K562 (cell line): ENCODE measurements around the gene HCRTR1. TPM values are rescaled to one million over a fixed set of nuclear protein-coding genes. Genes with fewer than 3 reads are reported as not detected.

Experiments used
- BACH1 ChIP-seq: fragments of 200-800 bp; sonication (Bioruptor generic); IDR thresholded peaks from 2 replicates; pipeline ENCODE4 v1.6.1; 2016; ENCODE audit warnings: missing genetic modification characterization, missing compliant biosample characterization
- CBX1 ChIP-seq: sonication (generic); IDR thresholded peaks from 2 replicates; pipeline ENCODE4 v1.6.1; 2016; ENCODE audit warnings: antibody characterized with exemption, low read depth, mild to moderate bottlenecking
- DDX20 ChIP-seq: fragments of 450-650 bp; IDR thresholded peaks from 2 replicates; pipeline ENCODE4 v1.6.1; 2016; ENCODE audit warnings: missing genetic modification characterization, low read depth, mild to moderate bottlenecking, missing compliant biosample characterization, moderate library complexity
- FUS ChIP-seq: fragments of 200-400 bp; formaldehyde crosslinking; optimal IDR thresholded peaks from 2 replicates; pipeline ENCODE3; 2017; ENCODE audit warnings: low read depth, low read length
- JUN ChIP-seq, 2 experiments: sonication (generic) in 1 of 2; formaldehyde crosslinking in 1 of 2; IDR thresholded peaks; 2 replicates each; pipeline versions ENCODE4 v1.6.1 to v1.8.0; 2012 to 2022; ENCODE audit warnings: borderline replicate concordance in 2 of 2, mild to moderate bottlenecking in 2 of 2, improper control_type of control experiment in 1 of 2, low read depth in 1 of 2, low read length in 1 of 2, missing genetic modification reagents in 1 of 2
- KAT2B ChIP-seq: IDR thresholded peaks from one replicate; pipeline ENCODE4 v1.6.1; 2012; ENCODE audit warnings: low read depth, mild to moderate bottlenecking, control low read depth, inconsistent platforms, low read length, moderate library complexity
- KAT7 ChIP-seq: sonication (generic); formaldehyde crosslinking; IDR thresholded peaks from 2 replicates; pipeline ENCODE4 v1.8.0; 2022; ENCODE audit warnings: missing genetic modification reagents, mild to moderate bottlenecking, borderline replicate concordance
- MAFF ChIP-seq: IDR thresholded peaks from 2 replicates; pipeline ENCODE4 v1.6.1; 2012; ENCODE audit warnings: low read length, improper control_type of control experiment
- MTA1 ChIP-seq: fragments of 450-650 bp; IDR thresholded peaks from 2 replicates; pipeline ENCODE4 v1.6.1; 2017; ENCODE audit warnings: borderline replicate concordance
- NR2F6 ChIP-seq: fragments of 450-650 bp; formaldehyde crosslinking; IDR thresholded peaks from 2 replicates; pipeline ENCODE4 v1.4.0; 2020; ENCODE audit warnings: mild to moderate bottlenecking
- PPARD ChIP-seq: fragments of 250-450 bp; sonication (Bioruptor Pico); IDR thresholded peaks from 2 replicates; pipeline ENCODE4 v1.8.0; 2022; ENCODE audit warnings: inconsistent platforms, mild to moderate bottlenecking, moderate library complexity
- PRMT5 ChIP-seq: sonication (generic); formaldehyde crosslinking; IDR thresholded peaks from 2 replicates; pipeline ENCODE4 v1.5.0; 2020; ENCODE audit warnings: missing genetic modification reagents
- RAD21 ChIP-seq, 2 experiments: fragments of 250-450 bp in 1 of 2; fragments of 450-650 bp in 1 of 2; sonication (Bioruptor Pico) in 1 of 2; formaldehyde crosslinking in 1 of 2; IDR thresholded peaks in 1 of 2; conservative IDR thresholded peaks in 1 of 2; 2 replicates each; pipeline versions ENCODE4 v1.4.0 to v1.8.0; 2020 to 2022; ENCODE audit warnings: mild to moderate bottlenecking in 2 of 2, moderate library complexity in 1 of 2
- SMAD4 ChIP-seq: fragments of 250-450 bp; sonication (Bioruptor Pico); conservative IDR thresholded peaks from 2 replicates; pipeline ENCODE4 v1.8.0; 2021; ENCODE audit warnings: inconsistent platforms, mild to moderate bottlenecking, moderate library complexity
- SMARCE1 ChIP-seq: fragments of 450-650 bp; IDR thresholded peaks from 2 replicates; pipeline ENCODE4 v1.7.1; 2016; ENCODE audit warnings: mild to moderate bottlenecking
- ZBTB7A ChIP-seq: IDR thresholded peaks from 2 replicates; pipeline ENCODE4 v1.6.1; 2011; ENCODE audit warnings: low read depth, mild to moderate bottlenecking, low read length, moderate library complexity, borderline replicate concordance; ENCODE audit not compliant: control insufficient read depth
- ZNF146 ChIP-seq: IDR thresholded peaks from one replicate; pipeline ENCODE4 v1.6.1; 2018; ENCODE audit warnings: missing compliant biosample characterization; ENCODE audit not compliant: unreplicated experiment
- ZNF184 ChIP-seq: sonication (generic); formaldehyde crosslinking; IDR thresholded peaks from 2 replicates; pipeline ENCODE4 v1.5.0; 2020; ENCODE audit warnings: missing genetic modification reagents
- ZNF445 ChIP-seq: fragments of 250-450 bp; sonication (Bioruptor Pico); IDR thresholded peaks from 2 replicates; pipeline ENCODE4 v1.4.0; 2020; ENCODE audit warnings: low read depth, mild to moderate bottlenecking, moderate library complexity
- ZNF551 ChIP-seq: fragments of 250-450 bp; sonication (Bioruptor Pico); IDR thresholded peaks from 2 replicates; pipeline ENCODE4 v1.5.0; 2021; ENCODE audit warnings: mild to moderate bottlenecking, moderate library complexity
- ZNF57 ChIP-seq: fragments of 450-650 bp; formaldehyde crosslinking; IDR thresholded peaks from 2 replicates; pipeline ENCODE4 v1.4.0; 2020; ENCODE audit warnings: mild to moderate bottlenecking, moderate library complexity
- polyA plus RNA-seq, 8 experiments: library from polyadenylated mRNA; depleted of rRNA in 4 of 8; stranded (reverse) in 5 of 8; unstranded in 3 of 8; fragments of >200 nt; fragmentation: Nextera tagmentation in 2 of 8; fragmentation: Illumina TruSeq in 1 of 8; extraction: Ambion mirVana in 2 of 8; extraction: Trizol in 1 of 8; gene quantifications; 2 replicates each; pipeline versions ENCODE4 v1.2.1 to v1.2.3, GENCODE V29; 2011 to 2014; ENCODE audit warnings: inconsistent platforms in 1 of 8, missing spikeins in 1 of 8
- total RNA-seq, 7 experiments: library from RNA; depleted of rRNA in 6 of 7; stranded (reverse); fragments of >200 nt in 6 of 7; fragmentation: Illumina TruSeq in 2 of 7; extraction: Trizol in 2 of 7; gene quantifications; 2 replicates each; pipeline versions ENCODE4 v1.2.1 to v1.2.3, GENCODE V29; 2011 to 2021; ENCODE audit warnings: low replicate concordance in 1 of 7
- TF ChIP-seq, protein P1 (sequence below): fragments of 450-650 bp; formaldehyde crosslinking; conservative IDR thresholded peaks from 2 replicates; pipeline ENCODE4 v1.4.0; 2022; ENCODE audit warnings: mild to moderate bottlenecking, missing genetic modification characterization
- TF ChIP-seq, protein P2 (sequence below): sonication (generic); formaldehyde crosslinking; IDR thresholded peaks from 2 replicates; pipeline ENCODE4 v1.8.1; 2023; ENCODE audit warnings: mild to moderate bottlenecking, missing genetic modification reagents

The HCRTR1 gene
- total and polyA plus RNA-seq, 9 of the 15 experiments (the other 6 are each of a cell fraction or from before 2014, with no cell fraction given): not detected

GRCh38 chr1:31644560-31645273 lies 27.2 kb downstream of the HCRTR1 start, which contains the start of gene PEF1 (continued):
- TF ChIP-seq, protein P1, sequence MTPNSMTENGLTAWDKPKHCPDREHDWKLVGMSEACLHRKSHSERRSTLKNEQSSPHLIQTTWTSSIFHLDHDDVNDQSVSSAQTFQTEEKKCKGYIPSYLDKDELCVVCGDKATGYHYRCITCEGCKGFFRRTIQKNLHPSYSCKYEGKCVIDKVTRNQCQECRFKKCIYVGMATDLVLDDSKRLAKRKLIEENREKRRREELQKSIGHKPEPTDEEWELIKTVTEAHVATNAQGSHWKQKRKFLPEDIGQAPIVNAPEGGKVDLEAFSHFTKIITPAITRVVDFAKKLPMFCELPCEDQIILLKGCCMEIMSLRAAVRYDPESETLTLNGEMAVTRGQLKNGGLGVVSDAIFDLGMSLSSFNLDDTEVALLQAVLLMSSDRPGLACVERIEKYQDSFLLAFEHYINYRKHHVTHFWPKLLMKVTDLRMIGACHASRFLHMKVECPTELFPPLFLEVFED (CRISPR knock-in tag): 0 out of 2 replicates have a peak, but pooled peaks have one; percentile 39
- TF ChIP-seq ZNF184 (CRISPR knock-in tag) (no peak), ZNF551 (CRISPR knock-in tag) (no peak), PPARD (CRISPR knock-in tag) (no peak), MTA1 (peak; percentile 99), SMARCE1 (0 out of 2 replicates have a peak, but pooled peaks have one; percentile 10), KAT7 (CRISPR knock-in tag) (no peak), ZNF57 (CRISPR knock-in tag) (no peak), RAD21 (CRISPR knock-in tag; conservative IDR thresholded peaks at IDR 0.05 in 1 of 2, IDR thresholded peaks at IDR 0.05 in 1 of 2) (no peak), PRMT5 (CRISPR knock-in tag) (no peak; the same call in 1 of the 2 replicates), FUS (no peak), JUN (IDR thresholded peaks at IDR 0.05; ENCODE audit: borderline replicate concordance, low read depth, low read length) (peak; percentile 63; the same call in 1 of the 2 replicates), JUN (CRISPR knock-in tag; IDR thresholded peaks at IDR 0.05; ENCODE audit: borderline replicate concordance) (0 out of 2 replicates have a peak, but pooled peaks have one; percentile 7), ZNF445 (CRISPR knock-in tag) (no peak), DDX20 (tag) (no peak), NR2F6 (peak; percentile 52; the same call in 1 of the 2 replicates), ZNF146 (no peak), ZBTB7A (no peak; the same call in 1 of the 2 replicates), BACH1 (tag) (no peak), CBX1 (no peak), MAFF (no peak), SMAD4 (peak; percentile 57), KAT2B (no peak)
- TF ChIP-seq, protein P2, sequence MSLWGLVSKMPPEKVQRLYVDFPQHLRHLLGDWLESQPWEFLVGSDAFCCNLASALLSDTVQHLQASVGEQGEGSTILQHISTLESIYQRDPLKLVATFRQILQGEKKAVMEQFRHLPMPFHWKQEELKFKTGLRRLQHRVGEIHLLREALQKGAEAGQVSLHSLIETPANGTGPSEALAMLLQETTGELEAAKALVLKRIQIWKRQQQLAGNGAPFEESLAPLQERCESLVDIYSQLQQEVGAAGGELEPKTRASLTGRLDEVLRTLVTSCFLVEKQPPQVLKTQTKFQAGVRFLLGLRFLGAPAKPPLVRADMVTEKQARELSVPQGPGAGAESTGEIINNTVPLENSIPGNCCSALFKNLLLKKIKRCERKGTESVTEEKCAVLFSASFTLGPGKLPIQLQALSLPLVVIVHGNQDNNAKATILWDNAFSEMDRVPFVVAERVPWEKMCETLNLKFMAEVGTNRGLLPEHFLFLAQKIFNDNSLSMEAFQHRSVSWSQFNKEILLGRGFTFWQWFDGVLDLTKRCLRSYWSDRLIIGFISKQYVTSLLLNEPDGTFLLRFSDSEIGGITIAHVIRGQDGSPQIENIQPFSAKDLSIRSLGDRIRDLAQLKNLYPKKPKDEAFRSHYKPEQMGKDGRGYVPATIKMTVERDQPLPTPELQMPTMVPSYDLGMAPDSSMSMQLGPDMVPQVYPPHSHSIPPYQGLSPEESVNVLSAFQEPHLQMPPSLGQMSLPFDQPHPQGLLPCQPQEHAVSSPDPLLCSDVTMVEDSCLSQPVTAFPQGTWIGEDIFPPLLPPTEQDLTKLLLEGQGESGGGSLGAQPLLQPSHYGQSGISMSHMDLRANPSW (CRISPR knock-in tag): peak; percentile 39; the same call in 1 of the 2 replicates
